Left ventricle myocardium inferior (tissue), 1 donor: ENCODE results near the gene LRP1B. TPM values are rescaled to one million over a fixed set of nuclear protein-coding genes. Genes with fewer than 3 reads are reported as not detected.

ENCODE experiments used
- DNase-seq: peaks from one replicate; pipeline ENCODE4 v3.0.0-alpha.2; 2020
- H3K27ac ChIP-seq: fragments of 200-600 bp; replicated peaks from 2 replicates; pipeline ENCODE4 v1.8.0; 2021
- H3K27me3 ChIP-seq: fragments of 200-600 bp; 2 replicates; pipeline ENCODE4 v1.8.0; 2021; ENCODE audit warnings: low read depth
- H3K36me3 ChIP-seq: fragments of 200-600 bp; 2 replicates; pipeline ENCODE4 v1.8.0; 2021
- H3K4me1 ChIP-seq: fragments of 200-600 bp; 2 replicates; pipeline ENCODE4 v1.8.0; 2021
- H3K4me3 ChIP-seq: fragments of 200-600 bp; 2 replicates; pipeline ENCODE4 v1.8.0; 2021; ENCODE audit warnings: mild to moderate bottlenecking, moderate library complexity
- H3K9me3 ChIP-seq: fragments of 200-600 bp; replicated peaks from 2 replicates; pipeline ENCODE4 v1.8.0; 2021
- CTCF ChIP-seq: fragments of 200-600 bp; IDR thresholded peaks from 2 replicates; pipeline ENCODE4 v1.8.0; 2021; ENCODE audit warnings: antibody characterized with exemption, mild to moderate bottlenecking, borderline replicate concordance
- intact Hi-C: fragments of 100-400 bp; cut with micrococcal nuclease; formaldehyde crosslinking; loops from one replicate; pipeline ENCODE4 v1.11.0; 2022
- total RNA-seq: library from RNA; stranded (reverse); fragmentation: NEBNext Ultra II Directional; extraction: Animal tissue kit (Norgen Biotek cat#: 25700); gene quantifications from one replicate; pipeline ENCODE4 v1.2.1, GENCODE V29; 2021
- donor health status: DM: no; HTN: yes; CAD: no; lungs with severe emphysema.

LRP1B gene
- total RNA-seq, 1 donor from 2014 or later: 0.08 TPM

GRCh38 chr2:141038341-141038740 is 1092.5 kb downstream of the LRP1B start:
- no peak for TF ChIP-seq CTCF
- Histone ChIP-seq H3K27ac (no peak overlapping the region), H3K36me3 (no peaks in the 10 kb centered on the region), H3K9me3 (peaks cover 7% of the 10 kb centered on the region), H3K4me3 (no peak overlapping the region), H3K27me3 (no peaks in the 10 kb centered on the region), H3K4me1 (no peaks in the 10 kb centered on the region)
- intact Hi-C loops: no loop called here
- no peak for DNase-seq

DNA sequence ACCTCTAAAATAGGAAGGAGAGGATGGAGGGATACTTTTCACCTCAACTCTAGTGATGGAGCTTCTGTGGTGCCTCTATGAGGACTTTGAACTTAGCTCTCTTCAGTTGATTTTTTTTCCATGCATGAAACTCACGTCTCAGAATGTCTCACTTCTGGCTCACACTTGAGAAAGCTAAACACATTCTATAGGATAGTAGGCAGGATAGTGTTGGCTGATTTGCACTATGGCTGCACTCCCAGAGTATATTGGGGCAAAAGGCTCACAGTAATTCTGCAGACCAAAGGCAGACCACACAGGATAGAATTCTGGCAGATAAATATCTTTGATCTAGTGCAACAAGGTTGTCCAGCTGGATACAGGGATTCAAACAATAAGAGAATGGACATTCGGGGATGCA is 1093.5 kb downstream of the LRP1B start:
- TF ChIP-seq CTCF: no peak
- Histone ChIP-seq H3K27me3 (no peaks in the 10 kb centered on the region), H3K27ac (no peak overlapping the region), H3K4me1 (no peaks in the 10 kb centered on the region), H3K36me3 (no peaks in the 10 kb centered on the region), H3K9me3 (peaks cover 8% of the 10 kb centered on the region), H3K4me3 (no peak overlapping the region)
- intact Hi-C loops: no loop called here
- DNase-seq: no peak

GRCh38 chr2:141035846-141036420 is 1094.9 kb downstream of the LRP1B start:
- Histone ChIP-seq H3K27ac (no peak overlapping the region), H3K4me3 (no peak overlapping the region), H3K4me1 (no peaks in the 10 kb centered on the region), H3K36me3 (no peaks in the 10 kb centered on the region), H3K9me3 (peaks cover 8% of the 10 kb centered on the region), H3K27me3 (no peaks in the 10 kb centered on the region)
- intact Hi-C loops: no loop called here
- TF ChIP-seq CTCF: no peak
- no peak for DNase-seq

- Histone ChIP-seq H3K4me3 (no peak overlapping the region), H3K36me3 (no peaks in the 10 kb centered on the region), H3K27me3 (no peaks in the 10 kb centered on the region), H3K4me1 (no peaks in the 10 kb centered on the region), H3K27ac (no peak overlapping the region), H3K9me3 (peaks cover 22% of the 10 kb centered on the region)
- no peak for TF ChIP-seq CTCF
- intact Hi-C loops: no loop called here
- no peak for DNase-seq
Measured at GRCh38 chr2:141029428-141030078, 1101.3 kb downstream of the LRP1B start.

DNA sequence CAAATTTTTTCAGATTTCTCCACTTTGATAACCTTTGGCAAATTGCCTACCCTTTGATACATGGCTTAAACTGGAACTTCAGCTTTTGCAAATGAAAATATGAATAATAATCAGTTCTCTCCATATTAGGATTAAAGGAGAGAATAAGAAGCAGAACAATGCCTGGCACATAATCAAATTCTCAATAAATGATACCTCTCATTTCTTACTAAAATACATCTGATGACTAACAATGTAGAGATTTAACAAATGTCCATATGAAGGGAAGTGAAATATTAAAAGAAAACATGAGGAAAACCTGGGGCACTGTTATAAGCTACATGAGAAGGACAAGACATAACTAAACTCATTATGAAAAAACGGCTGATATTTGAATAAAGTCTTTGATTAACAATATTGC is 1103.6 kb downstream of the LRP1B start:
- H3K9me3 ChIP-seq: peaks cover 14% of the 10 kb centered on the region
- H3K27ac ChIP-seq: no peak overlapping the region
- H3K4me3 ChIP-seq: no peak overlapping the region
- H3K27me3 ChIP-seq: no peaks in the 10 kb centered on the region
- DNase-seq: no peak
- H3K4me1 ChIP-seq: no peaks in the 10 kb centered on the region
- no peaks in the 10 kb centered on the region for H3K36me3 ChIP-seq
- intact Hi-C loops: no loop called here
- TF ChIP-seq CTCF: no peak
